IgD-negative memory B cell (primary cell): Measurements from ENCODE around the gene C5orf24. TPM values are rescaled to one million over a fixed set of nuclear protein-coding genes. Genes with fewer than 3 reads are reported as not detected.

Source experiments
- polyA plus RNA-seq: library from polyadenylated mRNA; unstranded; fragments of 300-500 nt; fragmentation: Illumina TruSeq; gene quantifications from one replicate; pipeline ENCODE4 v1.2.3, GENCODE V29; 2021

C5orf24 gene
- polyA plus RNA-seq, 1 donor from 2014 or later, result 9.4 TPM

Other genes starting within 250 kb of the C5orf24 start
- 29.0 TPM for gene SAR1B, start 213.1 kb upstream of the C5orf24 start, polyA plus RNA-seq
- 9.1 TPM for gene SEC24A, start 197.2 kb upstream of the C5orf24 start, polyA plus RNA-seq
- gene CAMLG, start 107.4 kb upstream of the C5orf24 start, polyA plus RNA-seq, result 37.0 TPM
- gene DDX46, start 87.2 kb upstream of the C5orf24 start, polyA plus RNA-seq, result 24.2 TPM
- gene TXNDC15, start 28.4 kb downstream of the C5orf24 start, polyA plus RNA-seq, result 14.2 TPM
- 13.9 TPM for gene PCBD2, start 59.2 kb downstream of the C5orf24 start, polyA plus RNA-seq
- gene CATSPER3, start 121.9 kb downstream of the C5orf24 start, polyA plus RNA-seq, result not detected
- gene PITX1, start 188.3 kb downstream of the C5orf24 start, polyA plus RNA-seq, result 0.38 TPM